Right forelimb (tissue), 1 donor: ENCODE results near the gene TLX3.

Source experiments
- DNase-seq: peaks from one replicate; pipeline ENCODE4 v3.0.0-alpha.2; 2018

TLX3 gene

DNA sequence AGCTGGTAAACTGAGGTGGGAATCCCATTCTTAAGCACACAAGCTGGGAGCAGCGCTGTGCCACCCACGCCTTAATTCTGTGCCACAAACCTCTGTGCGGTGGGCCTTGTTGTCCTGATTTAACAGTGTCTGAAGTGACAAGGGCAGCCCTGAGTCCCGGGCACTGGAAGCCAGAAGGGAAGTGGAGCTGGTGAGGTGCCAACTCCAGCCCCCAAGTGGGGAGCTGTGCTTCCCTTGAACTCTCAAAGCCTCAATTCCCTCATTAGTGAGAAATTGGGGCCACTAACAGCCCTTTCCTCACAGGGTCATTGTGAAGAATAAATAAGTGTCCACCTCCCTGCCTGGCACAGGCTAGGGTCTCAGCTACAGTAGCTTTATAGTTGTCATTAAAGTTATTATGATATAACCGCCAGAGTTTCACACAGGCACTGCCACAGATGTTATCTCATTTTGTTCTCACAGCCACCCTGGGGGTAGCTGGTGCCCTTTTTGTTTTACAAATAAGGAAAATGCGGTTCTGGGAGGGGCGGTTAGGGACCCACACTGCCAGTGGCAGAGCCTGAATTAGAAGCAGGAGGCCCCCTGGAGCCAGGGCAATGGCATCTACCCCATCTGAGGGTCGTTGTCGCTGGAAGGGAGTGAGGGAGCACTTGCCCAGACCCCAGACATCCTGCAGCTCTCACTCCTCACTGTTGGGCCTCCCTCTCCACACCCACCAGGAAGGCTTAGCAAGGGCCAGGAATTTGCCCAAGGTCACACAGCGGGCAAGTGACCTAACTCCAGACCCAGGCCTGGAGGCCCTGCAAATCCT, 2.1 kb upstream of the TLX3 start:
- no peak for DNase-seq

DNA sequence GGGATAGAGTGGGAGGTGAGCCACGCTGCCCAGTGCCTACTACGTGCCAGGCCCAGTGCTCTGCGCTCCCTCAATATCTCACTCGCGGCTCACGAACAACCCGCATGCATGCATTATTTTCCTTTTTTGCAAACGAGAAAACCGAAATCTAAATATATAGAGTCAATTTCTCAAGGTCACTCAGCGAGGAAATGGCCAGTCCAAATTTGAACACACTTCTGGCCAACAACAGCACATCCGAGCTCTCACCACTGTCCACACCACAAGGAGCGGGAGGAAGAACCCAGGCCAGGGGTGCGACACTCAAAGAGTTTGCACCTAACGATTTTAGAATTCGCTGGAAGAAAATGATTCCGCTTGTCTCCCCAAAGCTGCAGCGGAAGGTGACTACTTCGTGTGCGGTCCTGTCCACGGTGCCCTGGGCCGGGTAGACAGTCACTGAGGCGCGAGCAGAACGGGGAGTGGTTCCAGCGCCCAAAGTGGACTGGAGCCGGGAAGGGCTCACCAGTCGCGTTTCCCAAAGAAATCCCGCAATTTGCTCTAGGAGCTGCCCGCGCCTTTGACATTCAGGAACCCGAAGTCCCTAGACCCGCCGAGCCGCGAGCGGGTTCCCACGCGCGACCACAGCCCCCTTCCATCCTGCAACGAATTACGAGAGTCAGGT, 1.1 kb upstream of the TLX3 start:
- no peak for DNase-seq

DNA sequence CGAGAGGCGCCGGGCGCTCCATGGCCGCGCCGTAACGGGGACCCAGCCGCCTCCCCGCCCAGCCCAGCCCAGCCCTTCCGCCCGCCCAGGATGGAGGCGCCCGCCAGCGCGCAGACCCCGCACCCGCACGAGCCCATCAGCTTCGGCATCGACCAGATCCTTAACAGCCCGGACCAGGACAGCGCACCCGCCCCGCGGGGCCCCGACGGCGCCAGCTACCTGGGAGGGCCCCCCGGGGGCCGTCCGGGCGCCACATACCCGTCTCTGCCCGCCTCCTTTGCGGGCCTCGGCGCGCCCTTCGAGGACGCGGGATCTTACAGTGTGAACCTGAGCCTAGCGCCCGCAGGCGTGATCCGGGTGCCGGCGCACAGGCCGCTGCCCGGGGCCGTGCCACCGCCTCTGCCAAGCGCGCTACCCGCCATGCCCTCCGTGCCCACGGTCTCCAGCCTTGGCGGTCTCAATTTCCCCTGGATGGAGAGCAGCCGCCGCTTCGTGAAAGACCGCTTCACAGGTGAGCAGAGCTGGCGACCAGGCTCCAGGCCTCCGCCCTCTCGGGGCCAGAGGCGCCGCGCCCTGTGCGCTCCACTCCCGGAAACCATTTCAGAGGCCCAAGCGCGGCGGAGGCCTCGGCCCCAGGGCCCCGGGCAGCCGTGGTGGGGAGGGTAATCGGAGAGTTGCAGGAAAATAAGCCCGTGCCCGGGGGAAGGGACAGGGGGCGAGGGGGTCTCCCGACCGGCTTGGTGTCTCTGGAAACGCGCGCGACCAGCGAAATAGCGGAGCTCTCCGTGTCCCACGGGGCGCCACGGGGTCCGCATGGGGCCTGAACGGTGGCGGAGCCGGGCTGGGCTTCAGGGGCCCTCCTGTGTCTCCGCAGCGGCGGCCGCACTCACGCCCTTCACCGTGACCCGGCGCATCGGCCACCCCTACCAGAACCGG, 496 bp downstream of the TLX3 start:
- no peak for DNase-seq

DNA sequence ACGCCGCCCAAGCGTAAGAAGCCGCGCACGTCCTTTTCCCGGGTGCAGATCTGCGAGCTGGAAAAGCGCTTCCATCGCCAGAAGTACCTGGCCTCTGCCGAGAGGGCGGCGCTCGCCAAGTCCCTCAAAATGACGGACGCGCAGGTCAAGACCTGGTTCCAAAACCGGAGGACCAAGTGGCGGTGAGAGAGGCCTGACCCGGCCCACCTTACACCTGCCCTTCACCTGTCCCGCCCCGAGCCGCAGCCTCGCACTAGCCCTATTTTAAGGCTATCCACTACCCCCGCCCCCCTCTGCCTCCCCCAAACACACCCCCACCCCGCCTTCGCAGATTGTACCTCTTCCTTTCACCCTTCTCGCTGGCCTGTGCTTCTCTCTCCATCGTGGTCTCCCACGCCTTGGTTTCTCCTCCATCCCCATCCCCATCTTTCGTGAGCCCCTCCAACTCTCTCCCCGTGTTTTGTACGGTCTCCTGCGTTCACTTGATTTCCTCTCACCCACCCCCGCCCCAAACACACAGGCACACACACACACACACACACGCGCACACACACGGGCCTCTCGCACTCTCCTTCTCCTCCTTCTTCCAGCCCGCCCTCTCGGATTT, 1.3 kb downstream of the TLX3 start:
- DNase-seq, result no peak

DNA sequence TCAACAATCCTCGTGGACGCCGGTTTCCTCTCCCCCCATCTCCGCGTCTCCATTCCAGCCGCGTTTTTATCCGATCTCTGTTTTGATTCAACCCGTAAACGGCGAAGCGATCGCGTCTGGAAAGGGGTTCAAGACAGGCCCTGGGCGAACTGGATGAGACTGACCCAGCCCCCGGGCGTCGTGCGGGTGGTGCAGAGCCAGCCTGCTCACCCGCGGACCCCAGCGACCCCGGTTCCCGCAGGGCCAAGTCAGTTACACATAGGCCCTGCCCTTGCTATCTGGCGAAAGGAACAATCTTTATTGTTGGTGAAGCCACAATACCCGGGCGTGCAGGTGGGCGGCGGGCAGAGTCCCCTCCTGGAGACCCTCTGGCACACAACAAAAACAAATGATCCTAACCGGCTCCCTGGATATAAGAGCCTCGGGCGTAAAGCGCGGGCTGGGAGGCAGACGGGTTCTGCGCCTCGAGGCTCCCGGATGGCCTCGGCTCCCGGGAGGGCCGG, 1.8 kb downstream of the TLX3 start:
- DNase-seq, result no peak

DNA sequence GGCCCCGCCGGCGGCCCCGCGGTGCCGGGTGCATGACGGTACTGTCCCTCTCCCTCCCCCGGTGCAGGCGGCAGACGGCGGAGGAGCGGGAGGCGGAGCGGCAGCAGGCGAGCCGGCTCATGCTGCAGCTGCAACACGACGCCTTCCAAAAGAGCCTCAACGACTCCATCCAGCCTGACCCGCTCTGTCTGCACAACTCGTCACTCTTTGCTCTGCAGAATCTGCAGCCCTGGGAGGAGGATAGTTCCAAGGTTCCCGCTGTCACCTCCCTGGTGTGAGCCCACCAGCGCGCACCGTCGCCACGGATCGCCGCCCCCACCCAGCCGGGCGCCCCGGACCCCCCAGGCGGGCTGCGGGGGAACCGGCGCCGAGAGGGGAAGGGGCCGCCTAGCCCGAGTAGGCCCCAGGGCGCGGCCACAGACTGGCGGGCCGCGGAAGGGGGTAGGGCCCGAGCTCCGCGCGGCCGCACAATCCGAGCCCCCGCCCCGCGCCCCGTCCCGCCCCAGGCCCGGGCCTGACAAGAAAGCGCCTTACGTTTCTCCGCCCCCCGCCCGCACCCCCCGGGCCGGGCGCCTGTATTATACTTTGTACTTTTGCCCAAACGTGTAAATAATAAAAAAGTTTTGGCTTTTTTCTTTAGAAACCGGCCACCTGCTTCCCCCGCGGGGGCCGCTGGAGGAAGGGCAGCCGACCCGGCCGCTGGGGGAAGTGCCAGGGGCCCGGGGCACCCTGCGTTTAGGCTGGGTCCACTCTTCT, 2.5 kb downstream of the TLX3 start:
- peak; percentile 61 for DNase-seq

DNA sequence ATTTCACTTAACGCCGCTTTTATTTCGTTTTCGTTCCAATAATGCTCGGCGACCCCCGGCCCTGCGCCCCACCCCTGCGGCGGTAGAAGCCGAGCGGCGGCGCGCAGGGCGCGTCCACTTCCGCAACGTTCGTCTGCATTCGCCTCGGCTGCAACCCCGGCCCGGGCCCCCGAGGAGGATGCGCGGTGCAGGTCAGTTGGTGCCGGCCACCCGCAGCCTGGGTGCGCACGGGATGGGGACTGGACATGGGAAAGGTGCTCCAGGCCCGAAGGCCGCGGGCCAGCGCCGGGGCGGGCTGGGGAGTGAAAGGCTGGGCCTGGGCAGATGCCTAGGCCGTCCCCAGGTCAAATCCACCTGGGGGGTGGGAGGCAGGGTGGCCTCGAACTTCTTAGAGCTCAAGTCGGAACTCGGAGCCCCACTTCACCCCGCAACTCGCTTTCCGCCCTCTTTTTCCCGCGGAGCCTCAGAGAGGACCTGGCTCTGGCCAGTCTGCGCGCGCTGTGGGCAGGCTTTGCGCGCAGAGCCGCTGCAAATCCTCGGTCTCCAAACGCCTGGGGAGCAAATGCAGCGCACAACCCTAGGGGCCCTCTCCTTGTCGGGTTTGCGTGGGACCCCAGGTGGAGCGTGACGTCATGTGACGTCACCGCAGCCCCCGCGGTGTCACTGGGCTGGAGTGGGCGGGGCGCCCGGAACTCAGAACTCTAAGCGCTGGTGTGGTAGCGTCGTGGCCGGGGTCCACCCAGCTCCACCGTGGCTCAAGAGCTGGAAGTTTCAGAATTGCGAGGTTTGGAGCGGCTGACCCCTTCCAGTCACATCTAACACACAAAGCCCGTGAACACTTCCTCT, 3.3 kb downstream of the TLX3 start:
- no peak for DNase-seq

DNA sequence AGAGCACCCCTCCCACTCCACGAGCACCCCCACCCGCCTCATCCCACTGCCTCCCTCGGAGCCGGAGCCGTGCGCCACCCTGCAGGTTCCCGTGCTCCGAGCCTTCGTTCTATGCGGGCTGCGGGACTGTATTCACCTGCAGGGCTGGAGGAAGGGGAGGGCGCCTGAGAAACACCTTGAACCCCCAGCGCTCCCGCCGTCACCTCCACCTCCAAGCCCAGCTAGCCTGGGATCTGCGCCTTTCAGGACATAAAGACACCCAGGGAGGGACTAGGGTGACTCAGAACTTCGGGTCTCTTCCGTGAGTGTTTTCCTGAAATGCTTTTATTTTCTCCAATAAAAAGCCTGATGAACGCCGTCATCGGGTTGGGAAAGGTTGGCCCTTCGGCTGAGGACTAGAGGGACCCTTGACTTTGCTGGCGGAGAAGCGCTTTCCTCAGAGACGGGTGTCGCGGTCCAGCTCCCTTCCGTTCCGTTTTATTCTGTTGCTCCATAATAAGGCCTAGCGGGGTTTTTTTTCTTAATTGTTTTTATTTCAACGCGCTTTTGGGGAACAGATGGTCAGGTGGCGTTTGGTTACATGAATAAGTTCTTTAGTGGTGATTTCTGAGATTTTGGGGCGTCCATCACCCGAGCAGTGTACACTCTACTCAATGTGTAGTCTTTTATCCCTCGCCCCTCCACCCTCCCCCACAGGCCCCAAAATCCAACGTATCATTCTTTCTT, 4.6 kb downstream of the TLX3 start:
- no peak for DNase-seq

DNA sequence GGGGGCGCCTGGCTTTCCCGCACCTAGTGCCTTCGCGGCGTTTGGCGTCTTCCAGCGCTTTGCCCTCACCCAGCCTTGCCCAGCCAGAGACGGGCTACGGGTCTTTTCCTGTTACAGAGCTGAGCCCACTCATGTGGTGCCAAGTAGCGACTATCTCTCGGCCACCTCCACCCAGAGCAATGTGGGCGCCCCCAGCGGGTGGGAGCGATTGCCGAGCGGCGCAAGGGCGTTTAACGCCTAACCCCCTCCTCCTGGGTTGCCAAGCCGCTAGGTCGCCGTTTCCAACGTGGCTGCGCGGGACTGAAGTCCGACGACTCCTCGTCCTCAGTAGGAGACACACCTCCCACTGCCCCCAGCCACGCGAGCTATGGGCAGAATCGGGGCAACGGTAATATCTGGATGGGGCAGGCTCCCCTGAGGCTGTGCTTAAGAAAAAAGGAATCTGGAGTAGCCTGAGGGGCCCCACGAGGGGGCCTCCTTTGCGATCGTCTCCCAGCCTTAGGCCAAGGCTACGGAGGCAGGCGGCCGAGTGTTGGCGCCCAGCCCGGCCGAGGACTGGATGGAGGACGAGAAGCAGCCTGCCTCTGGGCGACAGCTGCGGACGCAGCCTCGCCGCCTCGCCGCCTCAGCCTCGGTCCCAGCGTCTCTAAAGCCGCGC, 5.8 kb downstream of the TLX3 start:
- peak; percentile 75 for DNase-seq

DNA sequence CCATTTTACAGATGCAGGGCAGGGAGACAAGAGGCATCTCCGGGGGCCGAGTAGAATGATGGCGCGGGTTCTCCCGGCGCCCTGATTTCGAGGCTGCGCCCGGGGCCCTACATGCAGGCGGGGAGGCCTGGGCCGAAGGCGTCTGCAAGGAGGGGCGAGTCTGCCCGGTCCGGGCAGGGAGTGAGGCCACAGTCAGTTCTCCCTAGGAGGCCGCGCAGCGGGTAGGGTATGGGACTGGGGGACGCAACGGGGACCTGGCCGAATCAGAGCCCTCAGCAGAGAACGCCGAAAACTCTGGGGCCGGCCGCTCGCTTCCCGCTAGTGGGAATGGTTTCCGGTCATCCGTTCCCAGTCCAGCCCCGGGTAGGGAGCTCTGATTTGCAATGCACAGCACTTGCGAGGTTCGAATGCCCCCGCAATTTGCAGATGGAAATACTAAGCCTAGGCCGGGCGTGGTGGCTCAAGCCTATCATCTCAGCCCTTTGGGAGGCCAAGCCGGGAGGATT, 6.4 kb downstream of the TLX3 start:
- DNase-seq, result no peak

DNA sequence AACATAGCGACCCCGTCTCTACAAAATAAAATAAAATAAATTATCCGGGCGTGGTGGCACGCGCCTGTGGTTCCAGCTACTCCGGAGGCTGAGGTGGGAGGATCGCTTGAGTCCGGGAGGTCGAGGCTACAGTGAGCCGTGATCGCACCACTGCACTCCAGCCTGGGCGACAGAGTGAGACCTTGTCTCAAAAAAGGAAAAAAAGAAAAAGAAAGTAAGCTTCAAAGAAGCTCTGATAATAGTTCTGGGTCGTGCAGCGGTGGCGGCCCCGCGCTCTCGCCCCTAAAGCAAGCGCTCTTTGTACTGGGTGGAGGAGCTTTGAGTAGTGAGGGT, 6.8 kb downstream of the TLX3 start:
- DNase-seq, result no peak

DNA sequence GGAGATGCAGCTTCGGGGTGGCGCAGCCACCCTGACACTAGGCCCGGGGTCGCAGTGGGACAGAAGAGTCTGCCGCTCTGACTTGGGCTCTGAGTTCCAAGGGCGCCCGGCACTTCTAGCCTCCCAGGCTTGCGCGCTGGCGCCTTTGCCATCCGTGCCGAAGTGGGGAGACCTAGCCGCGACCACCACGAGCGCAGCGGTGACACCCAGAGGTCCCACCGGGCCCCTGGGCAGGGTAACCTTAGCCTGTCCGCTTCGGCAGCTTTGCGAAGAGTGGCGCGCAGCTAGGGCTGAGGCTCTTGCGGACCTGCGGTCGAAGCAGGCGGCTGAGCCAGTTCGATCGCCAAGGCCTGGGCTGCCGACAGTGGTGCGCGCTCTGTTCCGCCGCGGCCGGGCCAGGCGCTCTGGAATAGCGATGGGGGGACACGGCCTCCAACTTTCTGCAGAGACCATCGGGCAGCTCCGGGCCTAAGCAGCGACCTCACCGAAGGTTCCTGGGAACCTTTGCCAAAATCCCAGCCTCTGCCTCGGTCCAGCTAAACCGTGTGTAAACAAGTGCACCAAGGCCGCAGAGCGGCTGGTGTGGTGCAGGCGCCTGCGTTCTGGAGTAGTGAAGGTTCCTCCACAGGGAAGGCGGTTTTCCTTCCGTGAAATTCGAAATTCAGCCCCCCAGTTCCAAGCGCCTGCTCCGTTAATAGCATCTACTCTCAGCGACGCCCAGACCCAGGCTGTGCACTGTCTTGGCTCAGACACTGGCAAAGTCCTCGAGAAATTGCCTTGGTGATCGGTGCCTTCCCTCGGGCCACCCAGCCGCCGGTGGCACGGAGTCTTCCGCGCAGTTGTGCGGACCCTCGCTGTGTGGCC, 7.4 kb downstream of the TLX3 start:
- DNase-seq, result no peak

DNA sequence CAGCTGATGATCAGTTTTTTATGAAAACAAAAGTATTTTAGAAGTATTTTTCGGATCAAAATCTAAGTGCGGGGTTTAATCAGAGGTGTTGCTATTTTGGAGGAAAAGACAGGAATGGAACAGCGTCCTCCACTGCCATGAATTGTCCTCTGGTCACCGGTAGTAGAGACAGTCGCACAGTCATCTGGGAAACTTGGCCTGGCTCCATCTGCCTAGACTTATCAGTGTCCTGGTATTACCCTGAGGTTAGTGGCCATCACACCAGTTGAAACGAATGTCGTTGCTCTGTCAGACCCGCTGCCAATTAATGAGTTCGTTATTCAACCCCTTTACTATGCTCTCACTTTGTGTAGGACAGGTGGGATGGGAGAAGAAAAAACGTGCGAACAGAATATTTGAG, 8.2 kb downstream of the TLX3 start:
- no peak for DNase-seq

DNA sequence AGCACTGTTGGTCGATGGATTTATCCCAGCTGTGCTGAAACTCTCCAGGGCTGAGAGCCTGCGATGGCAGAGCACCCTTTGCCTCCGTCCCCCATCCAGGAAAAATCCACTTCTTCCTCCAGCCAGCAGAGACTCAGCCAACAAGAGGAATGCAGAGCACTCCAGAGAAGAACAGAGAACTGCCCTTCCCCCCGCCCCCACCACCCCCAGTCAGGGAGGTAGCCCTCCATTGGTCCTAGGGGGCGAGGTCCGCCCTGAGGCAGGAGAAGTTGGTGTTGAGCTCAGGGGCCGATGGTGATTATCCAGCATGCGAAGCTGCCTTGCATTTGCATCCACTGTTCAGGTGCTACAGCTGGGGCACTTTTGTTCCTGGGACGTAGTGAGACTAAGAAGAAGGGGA, 9.0 kb downstream of the TLX3 start:
- DNase-seq, result no peak

DNA sequence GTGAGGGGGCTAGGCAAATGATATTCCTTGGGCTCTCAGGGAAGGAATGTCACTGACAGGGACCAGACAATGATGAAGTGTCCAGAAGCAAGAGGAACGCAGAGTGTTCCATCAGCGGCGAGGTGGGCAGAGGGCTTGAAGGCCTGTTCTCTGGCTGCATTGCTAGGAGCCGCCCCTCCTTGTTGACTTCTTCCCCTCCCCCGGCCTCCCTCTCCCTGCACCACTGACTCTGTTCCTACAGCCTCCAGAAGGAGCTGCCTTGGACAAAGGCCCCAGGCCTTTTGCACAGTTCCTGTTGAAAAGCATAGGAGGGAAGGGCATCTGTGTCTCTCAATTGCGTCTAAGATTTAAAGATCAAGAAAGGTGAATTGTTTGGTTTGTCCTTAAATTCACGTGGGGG, 12.4 kb downstream of the TLX3 start:
- DNase-seq, result no peak

DNA sequence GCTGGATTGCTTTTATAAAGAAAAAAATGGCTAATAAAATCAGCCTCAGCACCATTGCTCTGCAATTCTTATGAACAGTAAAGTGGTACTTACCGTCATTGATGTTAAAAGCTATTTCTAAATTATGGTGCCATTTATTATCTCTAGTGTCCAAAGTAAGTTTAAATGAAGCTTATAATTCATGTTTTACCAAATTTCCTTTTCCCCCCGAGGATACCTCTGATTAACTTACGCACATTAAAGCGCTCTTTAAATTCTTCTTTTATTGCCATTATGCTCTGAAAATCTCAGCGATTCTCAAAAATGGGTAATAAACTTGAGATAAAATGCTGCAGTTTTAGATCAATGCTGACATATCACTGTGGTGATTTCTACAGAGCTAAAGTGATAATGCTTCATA, 13.5 kb downstream of the TLX3 start:
- no peak for DNase-seq

DNA sequence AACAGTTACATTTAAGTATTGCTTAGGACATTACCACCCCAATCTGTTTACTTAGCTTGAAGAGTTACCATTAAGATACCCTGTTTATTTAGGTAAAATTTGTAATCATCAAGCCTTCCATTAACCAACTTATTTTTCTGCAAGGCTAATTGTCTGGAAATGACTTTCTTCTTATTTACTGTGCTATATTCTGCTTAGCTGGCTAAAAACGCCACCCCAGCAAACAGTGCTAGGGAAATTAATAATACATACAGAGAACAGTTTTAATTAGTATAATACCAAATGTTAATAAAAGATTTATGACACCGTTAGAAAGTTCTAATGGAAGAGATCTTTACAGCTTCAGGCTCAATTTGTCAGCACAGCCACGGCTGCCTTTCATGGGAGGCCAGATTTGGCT, 14.0 kb downstream of the TLX3 start:
- DNase-seq, result no peak

DNA sequence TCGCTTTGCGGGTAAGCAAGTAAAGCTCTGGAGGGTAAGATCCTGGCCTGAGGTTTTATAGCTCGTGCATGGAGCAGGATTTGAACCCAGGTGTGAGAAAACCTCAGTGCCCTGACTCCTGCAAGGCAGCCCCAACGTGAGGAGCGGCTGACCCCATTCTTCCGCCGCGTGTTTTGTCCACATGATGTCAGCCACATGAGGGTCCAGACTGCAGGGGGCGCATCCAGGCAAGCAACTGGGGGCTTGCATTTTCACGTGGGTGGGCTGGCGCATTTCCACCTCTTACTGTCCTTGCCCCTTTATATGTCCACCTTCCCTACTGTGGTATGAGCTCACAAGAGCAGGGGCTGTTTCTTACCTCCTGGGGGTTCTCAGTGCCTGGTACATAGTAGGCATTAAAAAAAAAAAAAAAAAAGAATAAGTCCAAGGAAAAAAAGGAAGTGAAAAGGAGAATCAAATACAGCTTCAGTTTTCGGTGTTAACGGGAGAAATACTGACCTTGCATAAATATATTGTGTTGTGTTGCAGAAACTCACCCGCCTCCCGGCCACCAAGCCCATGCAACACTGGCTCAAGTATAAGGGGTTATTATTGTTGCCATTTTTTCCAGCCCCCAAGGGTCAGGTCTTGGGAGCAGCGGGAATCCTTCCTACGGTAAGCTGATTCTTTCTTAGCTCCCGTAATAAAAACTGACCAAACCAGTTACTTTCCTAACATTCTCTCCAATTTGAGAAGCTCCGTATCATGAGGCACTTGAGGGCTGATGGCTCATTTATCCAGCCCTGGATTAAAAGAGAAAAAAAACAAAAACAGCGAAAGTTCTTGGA, 15.0 kb downstream of the TLX3 start:
- no peak for DNase-seq
